PC-9 (cell line): ENCODE data around the gene RPP40.

ENCODE experiments used
- EZH2 ChIP-seq: fragments of 200-600 bp; sonication (generic); IDR thresholded peaks from 2 replicates; pipeline ENCODE4 v1.8.0; 2017; ENCODE audit warnings: antibody characterized with exemption, low read depth
- TF ChIP-seq, protein P1 (sequence below): fragments of 200-600 bp; sonication (generic); conservative IDR thresholded peaks from 2 replicates; pipeline ENCODE4 v1.6.1; 2017; ENCODE audit warnings: mixed run types, antibody characterized with exemption, mild to moderate bottlenecking, moderate library complexity

DNA sequence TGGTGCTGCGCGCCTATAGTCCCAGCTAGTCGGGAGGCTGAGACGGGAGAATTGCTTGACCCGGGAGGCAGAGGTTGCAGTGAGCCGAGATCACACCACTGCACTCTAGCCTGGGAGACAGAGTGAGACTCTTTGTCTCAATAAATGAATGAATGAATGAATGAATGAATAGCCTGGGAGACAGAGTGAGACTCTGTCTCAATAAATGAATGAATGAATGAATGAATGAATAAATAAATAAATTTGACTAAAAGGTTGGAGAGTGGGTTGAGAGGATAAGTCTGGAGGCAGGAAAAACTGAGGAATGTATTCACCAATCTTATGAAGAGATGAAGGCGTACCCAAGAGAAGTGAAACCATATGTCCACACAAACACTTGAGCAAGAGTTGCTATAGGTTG is 24.5 kb upstream of the RPP40 start:
- TF ChIP-seq, protein P1, sequence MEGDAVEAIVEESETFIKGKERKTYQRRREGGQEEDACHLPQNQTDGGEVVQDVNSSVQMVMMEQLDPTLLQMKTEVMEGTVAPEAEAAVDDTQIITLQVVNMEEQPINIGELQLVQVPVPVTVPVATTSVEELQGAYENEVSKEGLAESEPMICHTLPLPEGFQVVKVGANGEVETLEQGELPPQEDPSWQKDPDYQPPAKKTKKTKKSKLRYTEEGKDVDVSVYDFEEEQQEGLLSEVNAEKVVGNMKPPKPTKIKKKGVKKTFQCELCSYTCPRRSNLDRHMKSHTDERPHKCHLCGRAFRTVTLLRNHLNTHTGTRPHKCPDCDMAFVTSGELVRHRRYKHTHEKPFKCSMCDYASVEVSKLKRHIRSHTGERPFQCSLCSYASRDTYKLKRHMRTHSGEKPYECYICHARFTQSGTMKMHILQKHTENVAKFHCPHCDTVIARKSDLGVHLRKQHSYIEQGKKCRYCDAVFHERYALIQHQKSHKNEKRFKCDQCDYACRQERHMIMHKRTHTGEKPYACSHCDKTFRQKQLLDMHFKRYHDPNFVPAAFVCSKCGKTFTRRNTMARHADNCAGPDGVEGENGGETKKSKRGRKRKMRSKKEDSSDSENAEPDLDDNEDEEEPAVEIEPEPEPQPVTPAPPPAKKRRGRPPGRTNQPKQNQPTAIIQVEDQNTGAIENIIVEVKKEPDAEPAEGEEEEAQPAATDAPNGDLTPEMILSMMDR: no peak
- no peak for TF ChIP-seq EZH2
